H1 (cell line): ENCODE measurements around the gene FKTN. TPM values are rescaled to one million over a fixed set of nuclear protein-coding genes. Genes with fewer than 3 reads are reported as not detected.

Experiments used
- CTCF ChIA-PET: fragments of 300-600 bp; sonication (Branson Sonifier 250); formaldehyde crosslinking; loops from one replicate; lab custom pipeline; 2021; ENCODE audit not compliant: partially characterized antibody; lab: Charles Lee
- POLR2A ChIA-PET: fragments of 300-600 bp; sonication (Branson Sonifier 250); formaldehyde crosslinking; loops from one replicate; lab custom pipeline; 2021; ENCODE audit warnings: inconsistent platforms; ENCODE audit not compliant: partially characterized antibody; lab: Charles Lee
- DNase-seq, 2 experiments: peaks; one replicate each; pipeline versions ENCODE4 v3.0.0 to v3.0.0-alpha.2; 2010 to 2022; ENCODE audit warnings: low spot score in 2 of 2, low read depth in 1 of 2, mixed read lengths in 1 of 2
- FAIRE-seq: peaks from 2 replicates; lab custom pipeline; 2011; peaks lifted over from hg19 to GRCh38; lab: Jason Lieb, UNC
- H2AFZ ChIP-seq: 2 replicates; pipeline ENCODE4 v1.8.1; 2012; ENCODE audit warnings: low read length, inconsistent platforms
- H2AK5ac ChIP-seq: 2 replicates; pipeline ENCODE4 v1.6.1; 2013; ENCODE audit warnings: low read depth, low read length
- H2BK120ac ChIP-seq: replicated peaks from 2 replicates; pipeline ENCODE3; 2013; ENCODE audit warnings: low read depth, low read length, inconsistent platforms
- H2BK12ac ChIP-seq: 2 replicates; pipeline ENCODE4 v1.6.1; 2013; ENCODE audit warnings: low read depth, low read length
- H2BK15ac ChIP-seq: 2 replicates; pipeline ENCODE4 v1.6.1; 2013; ENCODE audit warnings: low read length
- H2BK20ac ChIP-seq: 2 replicates; pipeline ENCODE4 v1.6.1; 2013; ENCODE audit warnings: low read length
- H2BK5ac ChIP-seq: 2 replicates; pipeline ENCODE4 v1.6.1; 2013; ENCODE audit warnings: low read depth, low read length
- H3K14ac ChIP-seq: 2 replicates; pipeline ENCODE4 v1.6.1; 2013; ENCODE audit warnings: inconsistent platforms; ENCODE audit not compliant: insufficient read length
- H3K18ac ChIP-seq: 2 replicates; pipeline ENCODE4 v1.6.1; 2013; ENCODE audit warnings: low read length; ENCODE audit errors: extremely low read depth
- H3K23ac ChIP-seq: 2 replicates; pipeline ENCODE4 v1.6.1; 2013; ENCODE audit warnings: inconsistent platforms; ENCODE audit not compliant: insufficient read length
- H3K23me2 ChIP-seq: 2 replicates; pipeline ENCODE4 v1.6.1; 2013; ENCODE audit warnings: low read depth, low read length
- H3K27ac ChIP-seq: 2 replicates; pipeline ENCODE4 v1.6.1; 2011; ENCODE audit warnings: low read depth, low read length, inconsistent platforms
- H3K27me3 ChIP-seq, 4 experiments: replicated peaks in 1 of 4; 1 replicate in 1 of 4; 2 replicates in 3 of 4; pipeline versions ENCODE4 v1.6.1 to v1.8.1; 2011 to 2013; ENCODE audit warnings: low read length in 3 of 4, mild to moderate bottlenecking in 3 of 4, inconsistent platforms in 2 of 4, mixed read lengths in 2 of 4, moderate library complexity in 1 of 4; ENCODE audit not compliant: control insufficient read depth in 3 of 4, insufficient read depth in 3 of 4; ENCODE audit errors: extremely low read depth in 1 of 4
- H3K36me3 ChIP-seq, 4 experiments: 2 replicates each; pipeline versions ENCODE4 v1.6.1 to v1.8.1; 2011 to 2013; ENCODE audit warnings: mild to moderate bottlenecking in 4 of 4, low read length in 3 of 4, moderate library complexity in 2 of 4, control low read depth in 1 of 4, inconsistent platforms in 1 of 4; ENCODE audit not compliant: insufficient read depth in 4 of 4, control insufficient read depth in 2 of 4
- H3K4ac ChIP-seq: replicated peaks from 2 replicates; pipeline ENCODE3; 2013; ENCODE audit warnings: low read length, low read depth, mixed read lengths, inconsistent platforms; ENCODE audit not compliant: insufficient read length
- H3K4me1 ChIP-seq, 4 experiments: replicated peaks in 1 of 4; 1 replicate in 1 of 4; 2 replicates in 3 of 4; pipeline versions ENCODE4 v1.6.1 to v1.8.1; 2011 to 2013; ENCODE audit warnings: low read length in 3 of 4, inconsistent platforms in 2 of 4, mixed read lengths in 1 of 4; ENCODE audit not compliant: insufficient read depth in 4 of 4, control insufficient read depth in 3 of 4
- H3K4me2 ChIP-seq, 2 experiments: 2 replicates each; pipeline versions ENCODE4 v1.6.1 to v1.8.1; 2011 to 2013; ENCODE audit warnings: low read depth in 2 of 2, low read length in 2 of 2, control low read depth in 1 of 2, inconsistent platforms in 1 of 2, mild to moderate bottlenecking in 1 of 2; ENCODE audit not compliant: insufficient read depth in 1 of 2
- H3K4me3 ChIP-seq, 4 experiments: fragments of 200-600, 300-600 bp in 1 of 4; sonication (generic), shearing (Covaris generic), sonication (Bioruptor Twin) in 1 of 4; 2 replicates each; pipeline versions ENCODE4 v1.5.1 to v1.8.1; 2011 to 2016; ENCODE audit warnings: low read length in 4 of 4, low read depth in 3 of 4, control low read depth in 2 of 4, inconsistent platforms in 2 of 4, mild to moderate bottlenecking in 2 of 4, mixed read lengths in 1 of 4, moderate library complexity in 1 of 4; ENCODE audit not compliant: insufficient read depth in 2 of 4; ENCODE audit errors: extremely low read depth in 1 of 4
- H3K56ac ChIP-seq: replicated peaks from 2 replicates; pipeline ENCODE3; 2013; ENCODE audit warnings: low read depth, mild to moderate bottlenecking, mixed read lengths, low read length, inconsistent platforms; ENCODE audit not compliant: insufficient read length
- H3K79me1 ChIP-seq: 2 replicates; pipeline ENCODE4 v1.6.1; 2013; ENCODE audit warnings: low read depth, low read length, control low read depth
- H3K79me2 ChIP-seq, 2 experiments: 2 replicates each; pipeline versions ENCODE4 v1.6.1 to v1.8.1; 2012 to 2013; ENCODE audit warnings: low read length in 2 of 2, mild to moderate bottlenecking in 2 of 2, inconsistent platforms in 1 of 2; ENCODE audit not compliant: insufficient read depth in 2 of 2, control insufficient read depth in 1 of 2
- H3K9ac ChIP-seq, 4 experiments: replicated peaks in 1 of 4; 1 replicate in 1 of 4; 2 replicates in 3 of 4; pipeline versions ENCODE4 v1.6.1 to v1.8.1; 2011 to 2013; ENCODE audit warnings: low read depth in 3 of 4, low read length in 3 of 4, control low read depth in 2 of 4, mild to moderate bottlenecking in 2 of 4, moderate library complexity in 2 of 4, inconsistent platforms in 1 of 4; ENCODE audit errors: extremely low read depth in 1 of 4
- H3K9me3 ChIP-seq, 2 experiments: 2 replicates each; pipeline versions ENCODE4 v1.6.1 to v1.8.1; 2012 to 2013; ENCODE audit warnings: mild to moderate bottlenecking in 2 of 2, moderate library complexity in 2 of 2, control low read depth in 1 of 2, inconsistent platforms in 1 of 2, low read depth in 1 of 2, low read length in 1 of 2, mixed read lengths in 1 of 2; ENCODE audit not compliant: insufficient read depth in 2 of 2
- H4K20me1 ChIP-seq, 2 experiments: replicated peaks in 1 of 2; 2 replicates each; pipeline versions ENCODE3 to v1.8.1; 2011 to 2013; ENCODE audit warnings: inconsistent platforms in 2 of 2, low read length in 2 of 2, mild to moderate bottlenecking in 1 of 2; ENCODE audit not compliant: insufficient read depth in 2 of 2, control insufficient read depth in 1 of 2
- H4K5ac ChIP-seq: 2 replicates; pipeline ENCODE4 v1.6.1; 2013; ENCODE audit warnings: low read length, low read depth, mixed read lengths, inconsistent platforms; ENCODE audit not compliant: insufficient read length
- H4K8ac ChIP-seq: 2 replicates; pipeline ENCODE4 v1.8.0; 2013; ENCODE audit warnings: mild to moderate bottlenecking, moderate library complexity, low read length, inconsistent platforms; ENCODE audit not compliant: insufficient read depth; ENCODE audit errors: extremely low read depth
- H4K91ac ChIP-seq: replicated peaks from 2 replicates; pipeline ENCODE3; 2013; ENCODE audit warnings: low read length, mixed read lengths, inconsistent platforms; ENCODE audit not compliant: insufficient read length
- BCL11A ChIP-seq, 2 experiments: IDR thresholded peaks; one replicate each; pipeline ENCODE4 v1.6.1; 2011; ENCODE audit warnings: low read depth in 2 of 2, low read length in 2 of 2, mild to moderate bottlenecking in 2 of 2
- CBX5 ChIP-seq: fragments of 300-800, 300-1000 bp; sonication (generic); IDR thresholded peaks from 2 replicates; pipeline ENCODE4 v1.7.1; 2016; ENCODE audit warnings: antibody characterized with exemption, low read length, low read depth
- CTCF ChIP-seq, 3 experiments: IDR thresholded peaks; 1 replicate in 2 of 3; 2 replicates in 1 of 3; pipeline versions ENCODE4 v1.5.1 to v1.6.1; 2011; ENCODE audit warnings: low read length in 3 of 3, mild to moderate bottlenecking in 3 of 3, inconsistent platforms in 2 of 3, low read depth in 1 of 3, moderate library complexity in 1 of 3; ENCODE audit not compliant: insufficient read depth in 1 of 3; ENCODE audit errors: control extremely low read depth in 1 of 3
- GABPA ChIP-seq: IDR thresholded peaks from 2 replicates; pipeline ENCODE4 v1.6.1; 2011; ENCODE audit warnings: mild to moderate bottlenecking, low read length, moderate library complexity, borderline replicate concordance; ENCODE audit not compliant: insufficient read depth
- GTF2F1 ChIP-seq: IDR thresholded peaks from 2 replicates; pipeline ENCODE4 v1.6.1; 2012; ENCODE audit warnings: low read depth, low read length, improper control_type of control experiment, borderline replicate concordance
- PHF8 ChIP-seq: fragments of 200-600 bp; sonication (generic); conservative IDR thresholded peaks from 2 replicates; pipeline ENCODE4 v1.7.1; 2012; ENCODE audit warnings: low read depth, mild to moderate bottlenecking, inconsistent platforms, low read length, moderate library complexity
- POLR2A ChIP-seq, 2 experiments: IDR thresholded peaks; 1 replicate in 1 of 2; 2 replicates in 1 of 2; pipeline ENCODE4 v1.6.1; 2011; ENCODE audit warnings: low read depth in 2 of 2, low read length in 2 of 2, mild to moderate bottlenecking in 2 of 2; ENCODE audit errors: control extremely low read depth in 1 of 2
- POU5F1 ChIP-seq: IDR thresholded peaks from 2 replicates; pipeline ENCODE4 v1.6.1; 2011; ENCODE audit warnings: low read depth, mild to moderate bottlenecking, low read length, moderate library complexity
- RAD21 ChIP-seq, 2 experiments: IDR thresholded peaks in 1 of 2; conservative IDR thresholded peaks in 1 of 2; 2 replicates each; pipeline ENCODE4 v1.6.1; 2011; ENCODE audit warnings: low read depth in 2 of 2, low read length in 2 of 2, improper control_type of control experiment in 1 of 2, inconsistent platforms in 1 of 2, mild to moderate bottlenecking in 1 of 2, moderate library complexity in 1 of 2
- WGBS, 2 experiments: shearing (Covaris generic) in 1 of 2; methylation state at CpG; one replicate each; pipeline versions ENCODE4 v1.1.6 to v1.1.7; 2013 to 2015; ENCODE audit warnings: low lambda C conversion rate in 2 of 2, mixed read lengths in 2 of 2, inconsistent platforms in 1 of 2, low coverage in 1 of 2, missing lambda C conversion rate in 1 of 2; ENCODE audit not compliant: insufficient replicate concordance in 2 of 2, insufficient coverage in 1 of 2, insufficient read length in 1 of 2; ENCODE audit errors: extremely low coverage in 1 of 2, missing lambda C conversion rate in 1 of 2; 5-methylcytosine and 5-hydroxymethylcytosine counted together
- polyA plus RNA-seq, 7 experiments: library from polyadenylated mRNA; depleted of rRNA in 3 of 7; stranded (reverse) in 5 of 7; unstranded in 2 of 7; fragments of >200 nt in 5 of 7; fragments of 200-250 nt in 2 of 7; gene quantifications; 1 replicate in 5 of 7; 2 replicates in 1 of 7; 4 replicates in 1 of 7; pipeline versions ENCODE4 v1.2.1 to v1.2.3, GENCODE V29; 2011 to 2013; ENCODE audit warnings: missing spikeins in 2 of 7, mixed read lengths in 2 of 7
- total RNA-seq: library from RNA; stranded (reverse); fragmentation: NEBNext Ultra II Directional; extraction: Animal tissue kit (Norgen Biotek cat#: 25700); gene quantifications from 2 replicates; pipeline ENCODE4 v1.2.1, GENCODE V29; 2021

Gene FKTN
- total and polyA plus RNA-seq, 2 of the 8 experiments (the other 6 are each of a cell fraction or from before 2014, with no cell fraction given): 2.7 to 13.4 TPM

- Histone ChIP-seq H3K79me2 (no peaks in the 10 kb centered on the region), H3K4me3 (no peak overlapping the region), H2BK15ac (no peak overlapping the region), H3K23ac (no peak overlapping the region), H4K8ac (no peak overlapping the region), H2BK12ac (no peak overlapping the region), H2AK5ac (no peak overlapping the region), H4K20me1 (no peaks in the 10 kb centered on the region), H3K27me3 (no peaks in the 10 kb centered on the region), H3K4ac (no peak overlapping the region), H2BK5ac (no peak overlapping the region), H3K79me1 (no peaks in the 10 kb centered on the region), H3K23me2 (no peaks in the 10 kb centered on the region), H3K14ac (no peak overlapping the region), H2AFZ (no peak overlapping the region), H2BK20ac (no peak overlapping the region), H3K56ac (no peak overlapping the region), H3K4me1 (peaks cover 0 to 3% (median 1%) of the 10 kb centered on the region in 4 experiments; a peak in 1 of 7 replicates), H4K5ac (no peak overlapping the region), H3K4me2 (no peak overlapping the region), H3K36me3 (no peaks in the 10 kb centered on the region), H4K91ac (no peak overlapping the region), H3K9me3 (no peaks in the 10 kb centered on the region), H3K9ac (no peak overlapping the region), H2BK120ac (no peak overlapping the region), H3K18ac (no peak overlapping the region), H3K27ac (no peak overlapping the region)
- DNase-seq (no peak), FAIRE-seq (no peak)
- ChIA-PET CTCF (interaction anchor here (0.9 to 2.4 kb wide), 2 partner anchors 17 to 35 kb away, joined by 3 to 7 read pairs; no protein-coding TSS in a partner anchor), POLR2A (no interaction called here)
- 85% methylated on average over 3 of the region's 3 CpGs; no CpG with 5 or more reads in 1 of the 2 experiments for WGBS, 2 experiments
- no peak for TF ChIP-seq POU5F1
- TF ChIP-seq CBX5: no peak
- no peak for TF ChIP-seq PHF8
- no peak for TF ChIP-seq RAD21 (IDR thresholded peaks at IDR 0.05 in 1 of 2, conservative IDR thresholded peaks at IDR 0.05 in 1 of 2; ENCODE audit: low read depth in 2 of 2, low read length in 2 of 2)
- TF ChIP-seq CTCF (IDR thresholded peaks at IDR 0.05; ENCODE audit: control extremely low read depth in 1 of 3, insufficient read depth in 1 of 3, low read depth in 1 of 3, low read length in 3 of 3): no peak
- TF ChIP-seq POLR2A (IDR thresholded peaks at IDR 0.05; ENCODE audit: control extremely low read depth in 1 of 2, low read depth in 2 of 2, low read length in 2 of 2): no peak
- TF ChIP-seq GABPA: no peak
- TF ChIP-seq GTF2F1: no peak
- TF ChIP-seq BCL11A (IDR thresholded peaks at IDR 0.05; ENCODE audit: low read depth in 2 of 2, low read length in 2 of 2): no peak
Measured at GRCh38 chr9:105672711-105673234, 114.8 kb downstream of the FKTN start.
